OCI-LY1 (cell line): Measurements from ENCODE around the gene NFAM1.

ENCODE experiments used
- H2AFZ ChIP-seq: fragments of 200-600 bp; sonication (generic), shearing (Covaris generic); 2 replicates; pipeline ENCODE4 v1.6.0; 2014; ENCODE audit warnings: antibody characterized with exemption, mild to moderate bottlenecking, low read length
- H3F3A ChIP-seq: fragments of 200-600 bp; sonication (generic), shearing (Covaris generic); 2 replicates; pipeline ENCODE4 v1.6.0; 2014; ENCODE audit warnings: mild to moderate bottlenecking, antibody characterized with exemption, low read length, moderate library complexity; ENCODE audit not compliant: insufficient read depth
- H3K27ac ChIP-seq: fragments of 200-600 bp; sonication (generic); 2 replicates; pipeline ENCODE4 v1.5.1; 2014; ENCODE audit warnings: low read length, mixed run types, mild to moderate bottlenecking, low read depth; ENCODE audit not compliant: poor library complexity, severe bottlenecking
- H3K27me3 ChIP-seq: fragments of 200-600 bp; sonication (generic); 2 replicates; pipeline ENCODE4 v1.6.0; 2014; ENCODE audit warnings: antibody characterized with exemption, mild to moderate bottlenecking, low read length, moderate library complexity; ENCODE audit not compliant: insufficient read depth
- H3K36me3 ChIP-seq: fragments of 200-600 bp; sonication (generic); 2 replicates; pipeline ENCODE4 v1.6.1; 2014; ENCODE audit warnings: mild to moderate bottlenecking, antibody characterized with exemption, low read length, moderate library complexity, mixed read lengths; ENCODE audit not compliant: insufficient read depth
- H3K4me1 ChIP-seq: fragments of 200-600 bp; sonication (generic); 2 replicates; pipeline ENCODE4 v1.5.1; 2014; ENCODE audit warnings: mild to moderate bottlenecking, low read length, moderate library complexity; ENCODE audit not compliant: insufficient read depth, severe bottlenecking
- H3K4me2 ChIP-seq: fragments of 200-600 bp; sonication (generic), shearing (Covaris generic); 2 replicates; pipeline ENCODE4 v1.6.1; 2014; ENCODE audit warnings: low read length
- H3K4me3 ChIP-seq: fragments of 200-600 bp; sonication (generic); 2 replicates; pipeline ENCODE4 v1.5.1; 2014; ENCODE audit warnings: low read length, low read depth, mild to moderate bottlenecking, mixed read lengths; ENCODE audit not compliant: poor library complexity, severe bottlenecking
- H3K79me2 ChIP-seq: fragments of 200-600 bp; shearing (Covaris generic); 2 replicates; pipeline ENCODE4 v1.6.1; 2016; ENCODE audit warnings: mixed run types, low read length, mixed read lengths; ENCODE audit not compliant: insufficient read depth
- H3K9ac ChIP-seq: fragments of 200-600 bp; sonication (generic), shearing (Covaris generic); 2 replicates; pipeline ENCODE4 v1.6.1; 2014; ENCODE audit warnings: mild to moderate bottlenecking, low read length, mixed read lengths
- H3K9me2 ChIP-seq: fragments of 200-600 bp; sonication (generic), shearing (Covaris generic); 2 replicates; pipeline ENCODE4 v1.6.1; 2014; ENCODE audit warnings: low read depth, mild to moderate bottlenecking, low read length, mixed read lengths
- H3K9me3 ChIP-seq: fragments of 200-600 bp; shearing (Covaris generic); 2 replicates; pipeline ENCODE4 v1.6.1; 2014; ENCODE audit warnings: low read length, mixed read lengths
- H4K20me1 ChIP-seq: fragments of 200-600 bp; sonication (generic), shearing (Covaris generic); 2 replicates; pipeline ENCODE4 v1.6.0; 2016; ENCODE audit warnings: mild to moderate bottlenecking, low read length; ENCODE audit not compliant: insufficient read depth
- EZH2 ChIP-seq: fragments of 200-600 bp; sonication (generic), shearing (Covaris generic); IDR thresholded peaks from 2 replicates; pipeline ENCODE4 v1.8.0; 2017; ENCODE audit warnings: borderline replicate concordance, mixed run types, mild to moderate bottlenecking, antibody characterized with exemption, low read length, moderate library complexity, mixed read lengths
- TF ChIP-seq, protein P1 (sequence below): fragments of 200-600 bp; sonication (generic), shearing (Covaris generic); IDR thresholded peaks from 2 replicates; pipeline ENCODE4 v1.5.1; 2017; ENCODE audit warnings: mild to moderate bottlenecking, antibody characterized with exemption, low read length, moderate library complexity, mixed read lengths

NFAM1 gene

GRCh38 chr22:42345458-42345857, 86.7 kb downstream of the NFAM1 start:
- TF ChIP-seq EZH2 = no peak
- TF ChIP-seq, protein P1, sequence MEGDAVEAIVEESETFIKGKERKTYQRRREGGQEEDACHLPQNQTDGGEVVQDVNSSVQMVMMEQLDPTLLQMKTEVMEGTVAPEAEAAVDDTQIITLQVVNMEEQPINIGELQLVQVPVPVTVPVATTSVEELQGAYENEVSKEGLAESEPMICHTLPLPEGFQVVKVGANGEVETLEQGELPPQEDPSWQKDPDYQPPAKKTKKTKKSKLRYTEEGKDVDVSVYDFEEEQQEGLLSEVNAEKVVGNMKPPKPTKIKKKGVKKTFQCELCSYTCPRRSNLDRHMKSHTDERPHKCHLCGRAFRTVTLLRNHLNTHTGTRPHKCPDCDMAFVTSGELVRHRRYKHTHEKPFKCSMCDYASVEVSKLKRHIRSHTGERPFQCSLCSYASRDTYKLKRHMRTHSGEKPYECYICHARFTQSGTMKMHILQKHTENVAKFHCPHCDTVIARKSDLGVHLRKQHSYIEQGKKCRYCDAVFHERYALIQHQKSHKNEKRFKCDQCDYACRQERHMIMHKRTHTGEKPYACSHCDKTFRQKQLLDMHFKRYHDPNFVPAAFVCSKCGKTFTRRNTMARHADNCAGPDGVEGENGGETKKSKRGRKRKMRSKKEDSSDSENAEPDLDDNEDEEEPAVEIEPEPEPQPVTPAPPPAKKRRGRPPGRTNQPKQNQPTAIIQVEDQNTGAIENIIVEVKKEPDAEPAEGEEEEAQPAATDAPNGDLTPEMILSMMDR = no peak
- H2AFZ ChIP-seq = no peak overlapping the region
- no peaks in the 10 kb centered on the region; the same call in 1 of the 2 replicates for H3K36me3 ChIP-seq
- H3K9me2 ChIP-seq = no peaks in the 10 kb centered on the region
- no peaks in the 10 kb centered on the region for H3K4me1 ChIP-seq
- no peak overlapping the region for H3K9ac ChIP-seq
- H3F3A ChIP-seq = no peaks in the 10 kb centered on the region
- H3K4me3 ChIP-seq = no peak overlapping the region
- H3K4me2 ChIP-seq = no peak overlapping the region
- H3K9me3 ChIP-seq = peaks cover 1% of the 10 kb centered on the region; the same call in 1 of the 2 replicates
- no peaks in the 10 kb centered on the region for H4K20me1 ChIP-seq
- no peak overlapping the region for H3K27ac ChIP-seq
- H3K27me3 ChIP-seq = peaks cover 16% of the 10 kb centered on the region
- H3K79me2 ChIP-seq = no peaks in the 10 kb centered on the region

- H3K9me2 ChIP-seq = no peaks in the 10 kb centered on the region
- H3K27ac ChIP-seq = no peak overlapping the region
- H4K20me1 ChIP-seq = no peaks in the 10 kb centered on the region
- no peaks in the 10 kb centered on the region for H3K36me3 ChIP-seq
- H3K4me3 ChIP-seq = no peak overlapping the region
- H2AFZ ChIP-seq = no peak overlapping the region
- H3F3A ChIP-seq = no peaks in the 10 kb centered on the region
- H3K9me3 ChIP-seq = no peaks in the 10 kb centered on the region
- peaks cover 14% of the 10 kb centered on the region for H3K27me3 ChIP-seq
- no peak overlapping the region for H3K4me2 ChIP-seq
- no peak for TF ChIP-seq EZH2
- TF ChIP-seq, protein P1 = no peak
- no peaks in the 10 kb centered on the region for H3K4me1 ChIP-seq
- H3K9ac ChIP-seq = no peak overlapping the region
- no peaks in the 10 kb centered on the region for H3K79me2 ChIP-seq
Measured at GRCh38 chr22:42344361-42344905, 87.8 kb downstream of the NFAM1 start.

- no peaks in the 10 kb centered on the region for H3K4me1 ChIP-seq
- H3K27ac ChIP-seq = no peak overlapping the region
- no peak overlapping the region for H3K4me2 ChIP-seq
- no peaks in the 10 kb centered on the region for H3K79me2 ChIP-seq
- H3K27me3 ChIP-seq = peaks cover 15% of the 10 kb centered on the region
- H3F3A ChIP-seq = no peaks in the 10 kb centered on the region
- no peaks in the 10 kb centered on the region for H3K9me2 ChIP-seq
- no peaks in the 10 kb centered on the region for H4K20me1 ChIP-seq
- no peak overlapping the region for H3K4me3 ChIP-seq
- no peaks in the 10 kb centered on the region for H3K36me3 ChIP-seq
- H2AFZ ChIP-seq = no peak overlapping the region
- H3K9ac ChIP-seq = no peak overlapping the region
- TF ChIP-seq EZH2 = no peak
- TF ChIP-seq, protein P1 = no peak
- H3K9me3 ChIP-seq = no peaks in the 10 kb centered on the region
Measured at GRCh38 chr22:42343531-42344081, 88.6 kb downstream of the NFAM1 start.
